C4-2B (cell line): Measurements from ENCODE around the gene GPR141.

Experiments used
- CTCF ChIP-seq: fragments of 450-650 bp; conservative IDR thresholded peaks from 2 replicates; pipeline ENCODE4 v1.5.1; 2017; ENCODE audit warnings: mild to moderate bottlenecking
- ZFX ChIP-seq: fragments of 450-650 bp; IDR thresholded peaks from 2 replicates; pipeline ENCODE4 v1.6.1; 2017

- TF ChIP-seq CTCF (no peak), ZFX (no peak)
These were observed 17.4 kb upstream of the GPR141 start for GRCh38 chr7:37666026-37666799.
